ENCODE data around the gene MED13L.

Gene MED13L

GRCh38 chr12:115943310-115943629, 334.2 kb downstream of the MED13L start:
- no peaks in the 10 kb centered on the region for H3K36me3 ChIP-seq
- H3K27me3 ChIP-seq, result no peaks in the 10 kb centered on the region
- H3K9me3 ChIP-seq, result peaks cover 0 to 4% (median 0%) of the 10 kb centered on the region in 3 donors
- H3K4me1 ChIP-seq, result no peaks in the 10 kb centered on the region
- no peak for DNase-seq
- no peak overlapping the region for H3K27ac ChIP-seq
- TF ChIP-seq CTCF (IDR thresholded peaks at IDR 0.05), result no peak
- H3K4me3 ChIP-seq, result no peak overlapping the region
- intact Hi-C loops (cut with DNase I; ENCODE audit: low total_unique reads), result no loop called here

- no peak for DNase-seq
- no peaks in the 10 kb centered on the region for H3K27me3 ChIP-seq
- intact Hi-C loops (cut with DNase I; ENCODE audit: low total_unique reads), result no loop called here
- peaks cover 0 to 4% (median 0%) of the 10 kb centered on the region in 3 donors for H3K9me3 ChIP-seq
- H3K27ac ChIP-seq, result no peak overlapping the region
- no peak overlapping the region for H3K4me3 ChIP-seq
- H3K4me1 ChIP-seq, result no peaks in the 10 kb centered on the region
- H3K36me3 ChIP-seq, result no peaks in the 10 kb centered on the region
- TF ChIP-seq CTCF (IDR thresholded peaks at IDR 0.05), result no peak
These were observed 335.1 kb downstream of the MED13L start for GRCh38 chr12:115942346-115942745.

- Histone ChIP-seq H3K4me3 (no peak overlapping the region), H3K9me3 (peaks cover 0 to 4% (median 0%) of the 10 kb centered on the region in 3 donors), H3K27ac (no peak overlapping the region), H3K4me1 (no peaks in the 10 kb centered on the region), H3K27me3 (no peaks in the 10 kb centered on the region), H3K36me3 (no peaks in the 10 kb centered on the region)
- intact Hi-C loops (cut with DNase I; ENCODE audit: low total_unique reads), result no loop called here
- DNase-seq, result no peak
- no peak for TF ChIP-seq CTCF (IDR thresholded peaks at IDR 0.05)
These were observed 336.1 kb downstream of the MED13L start for GRCh38 chr12:115941362-115941761.

GRCh38 chr12:115938794-115939377, 338.6 kb downstream of the MED13L start:
- H3K36me3 ChIP-seq, result no peaks in the 10 kb centered on the region
- no peaks in the 10 kb centered on the region for H3K4me1 ChIP-seq
- H3K27me3 ChIP-seq, result no peaks in the 10 kb centered on the region
- no peak for TF ChIP-seq CTCF (IDR thresholded peaks at IDR 0.05)
- H3K4me3 ChIP-seq, result no peak overlapping the region
- intact Hi-C loops (cut with DNase I; ENCODE audit: low total_unique reads), result no loop called here
- H3K27ac ChIP-seq, result no peak overlapping the region
- no peak for DNase-seq
- peaks cover 0 to 4% (median 0%) of the 10 kb centered on the region in 3 donors for H3K9me3 ChIP-seq

GRCh38 chr12:115936997-115937916, 340.2 kb downstream of the MED13L start:
- no peak for DNase-seq
- no peaks in the 10 kb centered on the region for H3K4me1 ChIP-seq

More at GRCh38 chr12:115936997-115937916, 340.2 kb downstream of the MED13L start:
- Histone ChIP-seq H3K27ac (no peak overlapping the region), H3K9me3 (peaks cover 0 to 4% (median 0%) of the 10 kb centered on the region in 3 donors), H3K36me3 (no peaks in the 10 kb centered on the region), H3K4me3 (no peak overlapping the region), H3K27me3 (no peaks in the 10 kb centered on the region)
- TF ChIP-seq CTCF (IDR thresholded peaks at IDR 0.05), result no peak
- intact Hi-C loops (cut with DNase I; ENCODE audit: low total_unique reads), result no loop called here

All from tibial artery (tissue), 4 donors.